ENCODE measurements around the gene GSC2. TPM values are rescaled to one million over a fixed set of nuclear protein-coding genes. Genes with fewer than 3 reads are reported as not detected.
A peak's percentile ranks its signal among the peaks of the same experiment; 100 is the strongest.

The GSC2 gene
- total and polyA plus RNA-seq, 9 of the 15 experiments (the other 6 are each of a cell fraction or from before 2014, with no cell fraction given): not detected

GRCh38 chr22:19172213-19173046, 22.3 kb upstream of the GSC2 start (continued):
- TF ChIP-seq ARID4B (CRISPR knock-in tag; IDR thresholded peaks at IDR 0.05): no peak
- peak; percentile 14 for TF ChIP-seq SP2 (IDR thresholded peaks at IDR 0.05; ENCODE audit: extremely low read depth, low read depth, low read length, poor library complexity, severe bottlenecking)
- TF ChIP-seq ZNF639 (CRISPR knock-in tag; conservative IDR thresholded peaks at IDR 0.05 in 1 of 2, IDR thresholded peaks at IDR 0.05 in 1 of 2): no peak
- TF ChIP-seq ZNF133 (CRISPR knock-in tag; IDR thresholded peaks at IDR 0.05): no peak
- TF ChIP-seq ZNF23 (CRISPR knock-in tag; IDR thresholded peaks at IDR 0.05): no peak
- TF ChIP-seq ZBTB17 (CRISPR knock-in tag; IDR thresholded peaks at IDR 0.05): peak; percentile 20; the same call in 1 of the 2 replicates
- TF ChIP-seq NFYB (IDR thresholded peaks at IDR 0.05; ENCODE audit: extremely low read depth, insufficient read length): no peak
- no peak for TF ChIP-seq MXI1 (IDR thresholded peaks at IDR 0.05; ENCODE audit: low read depth, low read length)
- TF ChIP-seq PHTF2 (CRISPR knock-in tag; IDR thresholded peaks at IDR 0.05): no peak
- TF ChIP-seq CHD1 (IDR thresholded peaks at IDR 0.05; ENCODE audit: low read length): peak; percentile 48
- 0 out of 2 replicates have a peak, but pooled peaks have one; percentile 46 for TF ChIP-seq KLF13 (tag; IDR thresholded peaks at IDR 0.05; ENCODE audit: borderline replicate concordance, low read depth)
- TF ChIP-seq ZBTB8A (IDR thresholded peaks at IDR 0.05; ENCODE audit: partially characterized antibody): no peak
- no peak for TF ChIP-seq FOXO4 (CRISPR knock-in tag; IDR thresholded peaks at IDR 0.05)
- TF ChIP-seq FOXP1 (CRISPR knock-in tag; IDR thresholded peaks at IDR 0.05): no peak
- TF ChIP-seq KDM5B (IDR thresholded peaks at IDR 0.05; ENCODE audit: insufficient replicate concordance, low read depth, low read length): peak; percentile 17
- TF ChIP-seq USF2 (CRISPR knock-in tag; IDR thresholded peaks at IDR 0.05): no peak
- no peak for TF ChIP-seq NFXL1 (CRISPR knock-in tag; IDR thresholded peaks at IDR 0.05)

Data from K562 (cell line).